NB4 (cell line): ENCODE data around the gene CNPY1.
A peak's percentile ranks its signal among the peaks of the same experiment; 100 is the strongest.

Experiments
- DNase-seq: peaks from one replicate; pipeline ENCODE4 v3.0.0; 2010; ENCODE audit warnings: low read depth
- H3K4me3 ChIP-seq: one replicate; pipeline ENCODE4 v1.5.1; 2011; ENCODE audit warnings: mild to moderate bottlenecking, low read depth, low read length, moderate library complexity
- MYC ChIP-seq: IDR thresholded peaks from 2 replicates; pipeline ENCODE4 v1.6.1; 2011; ENCODE audit warnings: low read depth, low read length
- POLR2A ChIP-seq: IDR thresholded peaks from 2 replicates; pipeline ENCODE4 v1.6.1; 2011; ENCODE audit warnings: mild to moderate bottlenecking; ENCODE audit not compliant: insufficient read length; ENCODE audit errors: extremely low read depth
- TF ChIP-seq, protein P1 (sequence below): IDR thresholded peaks from one replicate; pipeline ENCODE4 v1.5.1; 2012; ENCODE audit warnings: low read depth, low read length
- TF ChIP-seq, protein P2 (sequence below): IDR thresholded peaks from 2 replicates; pipeline ENCODE4 v1.6.1; 2011; ENCODE audit warnings: low read depth, low read length

Gene CNPY1

DNA sequence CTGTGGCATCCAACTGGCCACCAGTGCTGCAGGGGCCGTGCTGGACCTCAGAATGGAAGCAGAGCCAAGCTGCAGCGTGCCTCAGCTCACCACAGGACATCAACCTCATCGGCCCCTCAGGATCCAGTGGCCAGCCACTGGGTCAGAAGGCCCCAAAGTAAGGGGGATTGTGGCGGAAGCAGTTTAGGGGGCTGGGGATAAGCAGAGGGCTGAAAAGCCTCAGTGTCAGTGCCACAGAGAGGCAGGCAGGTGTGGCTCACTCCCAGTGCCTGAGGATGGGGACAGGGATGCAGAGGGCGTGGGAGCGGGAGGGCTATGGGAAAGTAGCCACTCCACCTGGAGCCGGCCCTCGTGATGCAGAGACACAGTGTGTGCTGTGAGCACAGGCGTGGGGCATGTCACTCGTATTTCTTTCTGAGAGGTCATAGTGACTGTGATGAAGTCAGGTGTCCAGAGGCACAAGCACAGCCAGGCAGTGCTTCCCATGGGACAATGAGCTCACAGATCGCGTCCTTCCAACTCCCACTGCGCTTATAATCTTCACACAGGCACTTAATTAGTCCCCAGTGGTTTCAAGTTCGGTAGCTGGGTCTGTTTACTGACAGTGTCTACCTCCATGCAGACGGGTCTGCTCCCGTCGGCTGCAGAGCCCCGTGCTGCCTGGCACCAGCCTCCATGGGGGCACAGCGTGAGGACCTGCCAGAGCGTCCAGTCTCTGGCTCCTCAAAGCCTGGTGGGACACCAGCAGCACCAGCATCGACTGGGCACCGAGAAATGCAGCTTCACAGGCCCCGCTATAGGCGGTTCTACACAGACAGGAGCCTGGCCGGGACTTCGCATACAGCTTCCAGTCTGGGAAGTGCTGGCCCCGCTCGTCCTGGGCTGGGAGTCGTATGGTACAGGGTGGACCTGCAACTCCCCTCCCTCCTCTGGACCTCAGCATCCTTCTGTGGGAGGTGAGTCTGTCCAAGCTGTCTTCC is 42.9 kb upstream of the CNPY1 start:
- peak; percentile 58 for DNase-seq
- H3K4me3 ChIP-seq, result no peak overlapping the region
- TF ChIP-seq, protein P1, sequence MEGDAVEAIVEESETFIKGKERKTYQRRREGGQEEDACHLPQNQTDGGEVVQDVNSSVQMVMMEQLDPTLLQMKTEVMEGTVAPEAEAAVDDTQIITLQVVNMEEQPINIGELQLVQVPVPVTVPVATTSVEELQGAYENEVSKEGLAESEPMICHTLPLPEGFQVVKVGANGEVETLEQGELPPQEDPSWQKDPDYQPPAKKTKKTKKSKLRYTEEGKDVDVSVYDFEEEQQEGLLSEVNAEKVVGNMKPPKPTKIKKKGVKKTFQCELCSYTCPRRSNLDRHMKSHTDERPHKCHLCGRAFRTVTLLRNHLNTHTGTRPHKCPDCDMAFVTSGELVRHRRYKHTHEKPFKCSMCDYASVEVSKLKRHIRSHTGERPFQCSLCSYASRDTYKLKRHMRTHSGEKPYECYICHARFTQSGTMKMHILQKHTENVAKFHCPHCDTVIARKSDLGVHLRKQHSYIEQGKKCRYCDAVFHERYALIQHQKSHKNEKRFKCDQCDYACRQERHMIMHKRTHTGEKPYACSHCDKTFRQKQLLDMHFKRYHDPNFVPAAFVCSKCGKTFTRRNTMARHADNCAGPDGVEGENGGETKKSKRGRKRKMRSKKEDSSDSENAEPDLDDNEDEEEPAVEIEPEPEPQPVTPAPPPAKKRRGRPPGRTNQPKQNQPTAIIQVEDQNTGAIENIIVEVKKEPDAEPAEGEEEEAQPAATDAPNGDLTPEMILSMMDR, result no peak

DNA sequence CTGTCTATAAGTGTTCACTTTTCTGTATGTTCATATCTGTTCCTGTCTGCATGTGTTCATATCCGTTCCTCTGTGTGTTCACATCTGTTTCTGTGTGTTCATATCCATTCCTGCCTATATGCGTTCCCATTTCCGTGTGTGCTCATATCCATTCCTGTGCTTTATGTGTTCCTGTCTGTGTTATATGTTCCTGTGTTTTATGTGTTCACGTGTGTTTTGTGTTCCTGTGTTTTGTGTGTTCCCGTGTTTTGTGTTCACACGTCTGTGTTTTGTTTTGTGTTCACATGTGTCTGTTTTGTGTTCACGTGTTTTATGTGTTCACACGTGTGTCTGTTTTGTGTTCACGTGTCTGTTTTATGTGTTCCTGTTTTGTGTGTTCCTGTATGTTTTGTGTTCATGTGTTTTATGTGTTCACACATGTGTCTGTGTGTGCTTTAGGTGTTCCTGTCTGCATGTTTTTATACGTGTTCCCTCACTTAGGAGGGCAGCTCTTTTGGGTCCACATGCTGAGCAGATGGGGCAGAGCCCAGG is 42.2 kb upstream of the CNPY1 start:
- no peak for DNase-seq

DNA sequence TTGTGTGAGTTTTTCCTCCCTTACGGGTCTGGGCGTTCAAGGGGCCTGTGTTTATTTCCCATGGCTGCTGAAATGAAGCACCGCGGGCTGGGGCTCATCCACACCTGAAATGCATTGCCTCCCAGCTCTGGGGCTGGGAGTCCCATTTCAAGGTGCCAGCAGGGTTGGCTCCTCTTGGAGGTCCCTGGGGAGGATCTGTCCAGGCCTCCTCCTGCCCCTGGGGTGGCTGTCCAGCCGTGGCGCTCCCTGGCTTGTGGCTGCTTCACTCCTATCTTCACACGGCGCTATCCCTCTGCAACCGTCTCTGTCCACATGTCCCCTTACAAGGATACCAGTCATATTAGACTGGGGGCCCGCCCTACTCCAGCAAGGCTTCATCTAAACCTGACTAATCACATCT is 41.1 kb upstream of the CNPY1 start:
- no peak overlapping the region for H3K4me3 ChIP-seq
- DNase-seq, result peak; percentile 44
- TF ChIP-seq POLR2A (no peak), MYC (no peak)

More for the DNA sequence above, 42.2 kb upstream of the CNPY1 start:
- H3K4me3 ChIP-seq, result no peak overlapping the region
- TF ChIP-seq, protein P1, result no peak
- TF ChIP-seq, protein P2, sequence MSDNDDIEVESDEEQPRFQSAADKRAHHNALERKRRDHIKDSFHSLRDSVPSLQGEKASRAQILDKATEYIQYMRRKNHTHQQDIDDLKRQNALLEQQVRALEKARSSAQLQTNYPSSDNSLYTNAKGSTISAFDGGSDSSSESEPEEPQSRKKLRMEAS, result no peak
- TF ChIP-seq MYC (no peak), POLR2A (no peak)

DNA sequence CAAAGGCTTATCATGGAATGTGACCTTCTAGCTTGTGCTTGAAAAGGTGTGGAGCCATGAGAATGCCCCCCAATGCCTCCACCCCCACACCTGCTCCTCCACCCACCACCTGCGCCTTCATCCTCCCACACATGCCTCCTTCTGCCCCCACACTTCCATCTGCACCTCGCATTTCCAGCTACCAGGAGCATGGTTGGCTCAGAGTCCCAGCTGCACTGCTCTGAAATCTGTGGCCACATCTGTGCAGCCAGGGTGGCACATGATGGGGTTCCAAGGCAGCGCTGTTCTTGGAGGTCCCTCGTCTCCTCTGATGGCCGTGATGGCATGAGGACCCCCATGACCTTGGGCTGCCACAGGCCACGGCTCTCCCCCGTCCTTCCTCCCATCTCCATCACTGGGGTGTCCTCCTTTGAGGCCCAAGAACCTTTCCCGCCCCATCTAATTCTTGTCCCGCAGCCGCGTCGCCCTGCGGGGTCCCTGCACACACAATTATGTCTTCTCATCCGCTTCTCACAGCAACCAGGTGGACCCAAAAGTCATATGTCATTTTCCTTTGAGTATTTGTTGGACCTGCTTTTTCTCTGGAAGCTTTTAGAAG is 40.6 kb upstream of the CNPY1 start:
- TF ChIP-seq, protein P2, result no peak
- TF ChIP-seq POLR2A (no peak), MYC (no peak)
- TF ChIP-seq, protein P1, result no peak
- DNase-seq, result no peak
- no peak overlapping the region for H3K4me3 ChIP-seq

DNA sequence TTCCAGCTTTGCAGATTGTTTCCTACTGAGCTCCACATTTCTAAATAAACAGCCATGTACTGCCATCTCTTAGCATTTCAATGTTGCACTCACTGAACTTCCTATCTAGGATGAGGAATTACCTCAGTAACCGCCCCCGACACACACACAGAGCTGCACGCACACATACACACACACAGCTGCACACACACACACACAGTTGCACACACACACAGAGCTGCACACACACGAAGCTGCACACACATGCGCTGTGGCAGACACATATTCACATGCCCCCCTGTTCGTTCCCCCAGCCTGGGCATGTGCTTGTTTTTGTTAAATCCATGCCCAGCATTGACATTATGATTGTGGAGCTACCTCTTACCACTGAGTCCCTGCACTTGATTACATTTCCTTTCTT is 39.6 kb upstream of the CNPY1 start:
- no peak for DNase-seq
- TF ChIP-seq, protein P1, result no peak
- TF ChIP-seq, protein P2, result no peak
- TF ChIP-seq MYC (no peak), POLR2A (no peak)
- no peak overlapping the region for H3K4me3 ChIP-seq

DNA sequence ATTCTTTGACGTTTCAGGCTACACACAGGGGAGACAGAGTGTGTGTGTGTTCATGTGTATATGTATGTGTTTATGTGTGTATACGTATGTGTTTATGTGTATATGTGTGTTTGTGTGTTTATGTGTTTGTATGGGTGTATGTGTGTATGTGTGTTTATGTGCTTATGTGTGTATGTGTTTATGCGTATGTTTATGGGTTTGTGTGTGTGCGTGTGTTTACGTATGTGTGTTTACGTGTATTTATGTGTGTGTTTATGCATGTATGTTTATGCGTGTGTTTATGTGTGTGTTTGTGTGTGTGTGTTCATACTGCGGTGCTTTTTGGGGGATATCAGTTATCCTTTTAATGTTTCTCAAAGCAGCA is 39.2 kb upstream of the CNPY1 start:
- DNase-seq, result no peak
- TF ChIP-seq, protein P1, result no peak
- TF ChIP-seq POLR2A, result no peak
- TF ChIP-seq, protein P2, result no peak
- TF ChIP-seq MYC, result no peak
- no peak overlapping the region for H3K4me3 ChIP-seq
